ENCODE data around the gene HS1BP3.

DNA sequence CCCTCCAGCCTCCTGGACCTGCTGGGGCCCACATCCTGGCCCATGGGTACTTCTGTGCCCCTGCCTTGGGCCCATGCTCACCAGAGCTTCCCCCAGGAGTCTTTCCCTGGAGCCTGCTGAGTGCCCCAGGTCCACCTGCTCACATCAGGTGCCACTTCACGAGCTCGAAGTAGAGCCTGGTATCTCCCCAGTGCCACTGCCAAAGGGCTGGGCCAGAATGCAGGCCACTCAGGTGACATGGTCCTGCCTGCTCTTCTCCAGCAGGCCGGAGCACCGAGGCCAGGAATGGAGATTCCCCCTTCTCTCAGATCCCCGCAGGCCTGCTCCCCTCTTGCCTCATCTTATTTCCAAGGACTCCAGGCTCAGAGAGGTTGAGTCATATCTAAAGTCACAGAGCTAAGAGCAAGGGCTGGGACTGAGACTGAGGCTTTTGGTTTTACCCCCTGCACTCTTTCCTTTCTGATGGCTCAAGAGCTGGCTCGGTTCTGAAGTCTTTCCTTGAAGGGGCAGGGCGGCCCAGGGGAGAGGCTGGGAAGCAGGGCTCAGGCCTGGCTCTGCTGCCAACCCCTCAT lies 79.2 kb downstream of the HS1BP3 start:
- no peak for TF ChIP-seq EZH2 (IDR thresholded peaks at IDR 0.05; ENCODE audit: insufficient read depth, poor library complexity, severe bottlenecking)
- no peak for TF ChIP-seq EZH2phosphoT487 (IDR thresholded peaks at IDR 0.05; ENCODE audit: insufficient read depth, low read depth)

Measured in GM23248 (cell line).